ENCODE data around the gene FRMD1. TPM values are rescaled to one million over a fixed set of nuclear protein-coding genes. Genes with fewer than 3 reads are reported as not detected.

Gene FRMD1
- total and polyA plus RNA-seq, 2 of the 8 experiments (the other 6 are each of a cell fraction or from before 2014, with no cell fraction given): 0.36 TPM; not detected in 1

DNA sequence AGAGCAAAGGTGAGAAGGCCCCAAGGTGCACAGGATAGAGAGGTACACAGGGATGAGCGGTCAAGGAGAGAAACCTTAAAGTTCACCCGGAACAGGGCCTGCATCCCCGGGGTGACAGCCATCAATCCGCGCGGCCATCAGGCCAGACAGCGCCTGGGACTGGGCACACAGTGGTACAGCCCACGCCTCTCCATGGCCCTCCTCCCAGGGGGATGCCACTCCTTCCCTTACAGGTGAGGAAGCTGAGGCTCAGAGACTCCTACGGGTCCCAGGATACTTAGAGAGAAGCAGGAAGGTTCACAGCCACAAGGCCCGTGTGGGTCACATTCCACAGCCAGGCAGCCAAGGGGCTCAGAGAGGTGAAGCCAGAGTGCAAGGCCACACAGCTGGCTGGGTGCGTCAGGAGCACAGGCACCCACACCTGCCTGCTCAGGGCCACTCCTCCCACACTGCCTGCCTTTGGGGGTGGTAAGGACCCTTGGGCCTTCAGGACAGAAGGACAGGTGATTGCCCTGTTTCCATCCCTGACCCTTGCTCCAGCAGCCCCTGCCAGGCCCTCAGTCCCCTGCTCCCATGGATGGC, 14.7 kb downstream of the FRMD1 start:
- Histone ChIP-seq H4K5ac (ENCODE audit: insufficient read length, low read depth, low read length) (no peak overlapping the region), H3K79me1 (ENCODE audit: low read depth, low read length) (no peaks in the 10 kb centered on the region), H2BK120ac (replicated peaks; ENCODE audit: low read depth, low read length) (no peak overlapping the region), H3K4me3 (ENCODE audit: extremely low read depth in 1 of 4, insufficient read depth in 2 of 4, low read depth in 3 of 4, low read length in 4 of 4) (no peak overlapping the region), H3K4me2 (ENCODE audit: insufficient read depth in 1 of 2, low read depth in 2 of 2, low read length in 2 of 2) (no peak overlapping the region), H2BK12ac (ENCODE audit: low read depth, low read length) (0 out of 2 replicates have a peak overlapping the region, but pooled peaks have one; percentile 50), H3K9ac (replicated peaks in 1 of 4; ENCODE audit: extremely low read depth in 1 of 4, low read depth in 3 of 4, low read length in 3 of 4) (no peak overlapping the region), H3K36me3 (ENCODE audit: control insufficient read depth in 2 of 4, insufficient read depth in 4 of 4, low read length in 3 of 4) (no peaks in the 10 kb centered on the region), H3K23me2 (ENCODE audit: low read depth, low read length) (no peaks in the 10 kb centered on the region), H3K27ac (ENCODE audit: low read depth, low read length) (no peak overlapping the region), H3K9me3 (ENCODE audit: insufficient read depth in 2 of 2, low read depth in 1 of 2, low read length in 1 of 2) (no peaks in the 10 kb centered on the region), H4K91ac (replicated peaks; ENCODE audit: insufficient read length, low read length) (no peak overlapping the region), H3K14ac (ENCODE audit: insufficient read length) (no peak overlapping the region), H2AK5ac (ENCODE audit: low read depth, low read length) (no peak overlapping the region), H4K8ac (ENCODE audit: extremely low read depth, insufficient read depth, low read length) (no peak overlapping the region), H3K23ac (ENCODE audit: insufficient read length) (no peak overlapping the region), H3K4me1 (replicated peaks in 1 of 4; ENCODE audit: control insufficient read depth in 3 of 4, insufficient read depth in 4 of 4, low read length in 3 of 4) (no peaks in the 10 kb centered on the region), H4K20me1 (replicated peaks in 1 of 2; ENCODE audit: control insufficient read depth in 1 of 2, insufficient read depth in 2 of 2, low read length in 2 of 2) (no peaks in the 10 kb centered on the region), H2AFZ (ENCODE audit: low read length) (no peak overlapping the region), H3K18ac (ENCODE audit: extremely low read depth, low read length) (no peak overlapping the region), H2BK15ac (ENCODE audit: low read length) (no peak overlapping the region), H3K4ac (replicated peaks; ENCODE audit: insufficient read length, low read depth, low read length) (no peak overlapping the region), H2BK5ac (ENCODE audit: low read depth, low read length) (no peak overlapping the region; the same call in 1 of the 2 replicates), H3K79me2 (ENCODE audit: control insufficient read depth in 1 of 2, insufficient read depth in 2 of 2, low read length in 2 of 2) (no peaks in the 10 kb centered on the region), H2BK20ac (ENCODE audit: low read length) (no peak overlapping the region), H3K27me3 (replicated peaks in 1 of 4; ENCODE audit: control insufficient read depth in 3 of 4, extremely low read depth in 1 of 4, insufficient read depth in 3 of 4, low read length in 3 of 4) (no peaks in the 10 kb centered on the region), H3K56ac (replicated peaks; ENCODE audit: insufficient read length, low read depth, low read length) (peak overlapping the region; percentile 11)
- 92% methylated on average over 10 of the region's 11 CpGs; no CpG with 5 or more reads in 1 of the 2 experiments for WGBS, 2 experiments (ENCODE audit: extremely low coverage in 1 of 2, insufficient coverage in 1 of 2, insufficient read length in 1 of 2, insufficient replicate concordance in 2 of 2, low coverage in 1 of 2, low lambda C conversion rate in 2 of 2, missing lambda C conversion rate in 1 of 2)
- ChIA-PET POLR2A (ENCODE audit: partially characterized antibody) (no interaction called here), CTCF (ENCODE audit: partially characterized antibody) (interaction anchor here (5.1 to 6.1 kb wide), 3 partner anchors 54 to 68 kb away, joined by 30 to 73 read pairs (median 32); no protein-coding TSS in a partner anchor)
- DNase-seq (ENCODE audit: low read depth in 1 of 2, low spot score in 2 of 2) (no peak), FAIRE-seq (no peak)
- TF ChIP-seq SAP30 (IDR thresholded peaks at IDR 0.05; ENCODE audit: insufficient read depth, insufficient replicate concordance, low read length): no peak
- TF ChIP-seq GABPA (IDR thresholded peaks at IDR 0.05; ENCODE audit: borderline replicate concordance, insufficient read depth, low read length): no peak
- no peak for TF ChIP-seq SUZ12 (IDR thresholded peaks at IDR 0.05; ENCODE audit: low read length)
- no peak for TF ChIP-seq JUN (IDR thresholded peaks at IDR 0.05; ENCODE audit: low read depth, low read length)
- TF ChIP-seq KDM5A (IDR thresholded peaks at IDR 0.05; ENCODE audit: low read length): no peak
- no peak for TF ChIP-seq YY1 (IDR thresholded peaks at IDR 0.05; ENCODE audit: low read depth, low read length)
- no peak for TF ChIP-seq JUND (IDR thresholded peaks at IDR 0.05; ENCODE audit: low read length)
- no peak for TF ChIP-seq POU5F1 (IDR thresholded peaks at IDR 0.05; ENCODE audit: low read depth, low read length)
- no peak for TF ChIP-seq SP2 (IDR thresholded peaks at IDR 0.05; ENCODE audit: low read length)
- TF ChIP-seq EZH2 (IDR thresholded peaks at IDR 0.05; ENCODE audit: low read depth, low read length, severe bottlenecking): no peak
- TF ChIP-seq, protein P1, sequence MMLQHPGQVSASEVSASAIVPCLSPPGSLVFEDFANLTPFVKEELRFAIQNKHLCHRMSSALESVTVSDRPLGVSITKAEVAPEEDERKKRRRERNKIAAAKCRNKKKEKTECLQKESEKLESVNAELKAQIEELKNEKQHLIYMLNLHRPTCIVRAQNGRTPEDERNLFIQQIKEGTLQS (IDR thresholded peaks at IDR 0.05; ENCODE audit: insufficient read depth, low read depth, low read length): no peak
- TF ChIP-seq CBX8 (IDR thresholded peaks at IDR 0.05; ENCODE audit: borderline replicate concordance, low read depth, low read length): no peak
- TF ChIP-seq SIX5 (IDR thresholded peaks at IDR 0.05; ENCODE audit: low read depth, low read length): no peak
- no peak for TF ChIP-seq CREB1 (IDR thresholded peaks at IDR 0.05)
